Adrenal gland (tissue), 5 donors: ENCODE measurements around the gene ZNF281.

Experiments
- CTCF ChIP-seq, 6 experiments: fragments of 450-650 bp in 4 of 6; fragments of 200-600 bp in 2 of 6; sonication (generic) in 1 of 6; IDR thresholded peaks; 1 replicate in 5 of 6; 2 replicates in 1 of 6; pipeline versions ENCODE4 v1.5.1 to v1.8.0; 2016 to 2021; ENCODE audit warnings: antibody characterized with exemption in 6 of 6, mild to moderate bottlenecking in 2 of 6, moderate library complexity in 1 of 6
- POLR2A ChIP-seq, 2 donors: fragments of 450-650 bp; IDR thresholded peaks; one replicate each; pipeline ENCODE4 v1.6.1; 2017; ENCODE audit warnings: antibody characterized with exemption in 2 of 2, mild to moderate bottlenecking in 2 of 2, moderate library complexity in 1 of 2
- donor health status: DM: no; HTN: no; CAD: no.

- no peak for TF ChIP-seq CTCF (IDR thresholded peaks at IDR 0.05)
- TF ChIP-seq POLR2A (IDR thresholded peaks at IDR 0.05), result no peak
These were observed 4.8 kb upstream of the ZNF281 start for GRCh38 chr1:200414657-200415056.
